ENCODE measurements around the gene AATK.

Gene AATK

DNA sequence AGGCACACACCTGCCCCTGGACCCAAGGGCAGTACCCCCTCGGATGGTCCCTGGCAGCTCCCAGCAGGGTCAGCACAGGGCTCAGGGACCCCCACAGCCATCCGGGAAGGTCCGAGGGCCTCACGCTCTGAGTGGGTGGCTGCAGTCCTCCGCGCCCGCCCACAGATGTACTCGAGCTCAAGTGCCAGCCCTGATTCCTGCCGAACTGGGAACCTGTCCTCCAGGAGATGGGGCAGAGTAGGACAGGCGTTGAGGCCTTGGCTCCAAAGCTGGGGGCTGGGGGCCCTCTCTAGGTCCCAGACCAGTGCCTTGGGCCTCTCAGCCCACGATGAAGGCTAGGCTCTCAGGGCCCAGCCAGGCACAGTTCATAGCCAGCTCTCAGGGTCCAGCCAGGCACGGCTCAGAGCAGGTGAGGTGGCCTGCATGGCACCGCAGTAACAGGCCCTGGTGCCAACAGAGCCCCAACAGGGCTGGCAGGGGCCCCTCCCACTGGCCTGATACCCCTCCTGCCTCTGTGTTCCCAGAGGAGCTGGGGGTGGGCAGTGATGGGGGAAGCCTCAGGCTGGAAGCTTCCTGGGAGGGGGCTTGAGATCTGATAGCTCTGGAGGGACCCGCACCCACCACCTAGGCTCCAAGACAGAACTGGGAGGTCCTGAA is 36.2 kb downstream of the AATK start:
- TF ChIP-seq, protein P1, sequence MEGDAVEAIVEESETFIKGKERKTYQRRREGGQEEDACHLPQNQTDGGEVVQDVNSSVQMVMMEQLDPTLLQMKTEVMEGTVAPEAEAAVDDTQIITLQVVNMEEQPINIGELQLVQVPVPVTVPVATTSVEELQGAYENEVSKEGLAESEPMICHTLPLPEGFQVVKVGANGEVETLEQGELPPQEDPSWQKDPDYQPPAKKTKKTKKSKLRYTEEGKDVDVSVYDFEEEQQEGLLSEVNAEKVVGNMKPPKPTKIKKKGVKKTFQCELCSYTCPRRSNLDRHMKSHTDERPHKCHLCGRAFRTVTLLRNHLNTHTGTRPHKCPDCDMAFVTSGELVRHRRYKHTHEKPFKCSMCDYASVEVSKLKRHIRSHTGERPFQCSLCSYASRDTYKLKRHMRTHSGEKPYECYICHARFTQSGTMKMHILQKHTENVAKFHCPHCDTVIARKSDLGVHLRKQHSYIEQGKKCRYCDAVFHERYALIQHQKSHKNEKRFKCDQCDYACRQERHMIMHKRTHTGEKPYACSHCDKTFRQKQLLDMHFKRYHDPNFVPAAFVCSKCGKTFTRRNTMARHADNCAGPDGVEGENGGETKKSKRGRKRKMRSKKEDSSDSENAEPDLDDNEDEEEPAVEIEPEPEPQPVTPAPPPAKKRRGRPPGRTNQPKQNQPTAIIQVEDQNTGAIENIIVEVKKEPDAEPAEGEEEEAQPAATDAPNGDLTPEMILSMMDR (IDR thresholded peaks at IDR 0.05; ENCODE audit: insufficient read depth, low read depth, low read length, missing control alignments) = no peak
- H3K4me3 ChIP-seq (ENCODE audit: low read length) = no peak overlapping the region
- DNase-seq (ENCODE audit: low read depth) = no peak

DNA sequence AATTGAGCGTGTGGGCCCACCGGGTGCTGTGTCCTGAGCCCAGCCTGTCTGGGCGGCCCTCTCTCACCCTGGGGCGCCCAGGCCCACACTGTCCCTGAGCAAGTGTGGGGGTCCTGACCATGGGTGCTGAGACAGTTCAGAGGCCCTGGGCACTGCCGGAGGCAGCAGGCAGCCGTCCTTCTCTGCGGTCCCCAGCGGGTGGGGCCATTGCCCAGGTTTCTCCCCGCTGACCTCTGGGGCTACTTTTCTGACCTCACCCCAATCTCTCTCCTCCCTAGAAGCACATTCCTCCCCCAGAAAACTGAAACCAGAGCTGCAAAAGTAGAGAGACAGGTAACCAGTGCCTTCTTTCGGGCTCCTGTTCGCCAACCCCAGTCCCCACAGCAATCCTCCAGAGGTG is 36.7 kb downstream of the AATK start:
- TF ChIP-seq, protein P1 (IDR thresholded peaks at IDR 0.05; ENCODE audit: insufficient read depth, low read depth, low read length, missing control alignments) = no peak
- no peak overlapping the region for H3K4me3 ChIP-seq (ENCODE audit: low read length)
- no peak for DNase-seq (ENCODE audit: low read depth)

DNA sequence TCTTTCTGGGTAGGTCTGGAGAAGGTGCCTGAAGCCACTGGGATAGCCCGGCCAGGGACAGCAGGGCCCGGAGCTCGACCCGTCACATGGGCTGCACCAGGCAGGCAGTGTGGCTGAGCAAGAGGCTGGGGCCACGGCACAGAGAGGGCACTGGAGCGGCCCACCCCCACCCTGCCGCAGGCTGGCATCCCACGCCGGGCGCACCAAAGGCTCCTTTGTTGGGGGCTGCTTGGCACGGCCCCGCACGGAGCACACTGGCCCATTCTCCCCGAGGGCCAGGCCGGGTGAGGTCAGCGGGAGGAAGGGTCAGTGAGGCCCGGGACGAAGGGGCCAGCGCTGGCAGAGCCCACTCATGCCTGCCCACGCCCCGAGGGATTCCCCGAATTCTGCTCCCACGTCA is 37.2 kb downstream of the AATK start:
- H3K4me3 ChIP-seq (ENCODE audit: low read length) = no peak overlapping the region
- TF ChIP-seq, protein P1 (IDR thresholded peaks at IDR 0.05; ENCODE audit: insufficient read depth, low read depth, low read length, missing control alignments) = no peak
- DNase-seq (ENCODE audit: low read depth) = no peak

DNA sequence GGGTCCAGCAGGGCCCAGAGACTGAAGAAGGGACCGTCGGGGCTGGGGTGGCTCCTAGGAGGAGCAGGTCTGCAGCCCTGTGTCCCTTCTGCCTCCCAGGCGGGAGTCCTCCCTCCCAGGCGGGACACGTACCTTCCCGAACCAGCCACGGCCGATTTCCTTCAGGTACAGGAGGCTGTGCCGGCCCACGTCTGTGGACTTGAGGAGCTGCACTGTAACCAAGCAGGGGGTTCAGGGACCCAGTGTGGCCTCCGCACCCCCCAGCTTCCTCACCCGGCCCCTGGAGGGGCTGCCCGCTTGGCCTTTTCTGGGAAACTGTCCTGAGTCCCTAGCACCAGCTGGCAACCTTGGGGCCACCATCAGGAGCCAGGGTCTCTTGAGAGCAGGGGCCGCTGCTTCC is 37.7 kb downstream of the AATK start:
- TF ChIP-seq, protein P1 (IDR thresholded peaks at IDR 0.05; ENCODE audit: insufficient read depth, low read depth, low read length, missing control alignments) = no peak
- H3K4me3 ChIP-seq (ENCODE audit: low read length) = no peak overlapping the region

DNA sequence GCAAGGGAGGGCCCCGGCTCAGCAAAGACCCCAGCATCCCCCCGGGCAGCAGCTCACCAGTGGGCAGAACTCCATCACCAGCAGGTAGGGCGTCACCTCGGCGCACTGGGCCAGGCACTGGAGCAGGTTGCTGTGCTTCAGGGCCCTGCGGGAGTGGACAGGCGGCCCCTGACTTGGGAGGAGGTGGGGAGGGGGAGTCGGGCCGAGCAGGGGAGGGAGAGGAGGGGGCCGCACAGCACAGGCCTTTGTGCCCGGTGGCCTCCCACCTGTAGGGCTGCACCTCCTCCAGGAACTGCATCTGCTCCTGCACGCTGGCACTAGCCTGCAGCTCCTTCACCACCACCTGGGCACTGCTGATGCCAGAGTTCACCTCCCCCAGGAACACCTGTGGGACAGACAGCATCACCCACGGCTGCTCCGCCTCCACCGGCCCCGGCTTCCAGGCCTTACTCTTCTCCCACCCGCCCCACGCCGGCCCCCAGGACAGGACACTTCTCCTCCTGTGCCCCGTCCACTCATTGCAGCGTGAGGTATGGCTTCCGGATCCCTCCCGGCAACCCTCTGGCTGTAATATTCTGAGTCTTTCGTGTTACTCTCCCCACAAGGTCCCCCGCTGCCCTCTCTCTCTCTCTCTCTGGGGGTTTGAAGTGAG is 38.4 kb downstream of the AATK start:
- no peak for DNase-seq (ENCODE audit: low read depth)
- H3K4me3 ChIP-seq (ENCODE audit: low read length) = no peak overlapping the region

More for the DNA sequence above, 37.7 kb downstream of the AATK start:
- no peak for DNase-seq (ENCODE audit: low read depth)

DNA sequence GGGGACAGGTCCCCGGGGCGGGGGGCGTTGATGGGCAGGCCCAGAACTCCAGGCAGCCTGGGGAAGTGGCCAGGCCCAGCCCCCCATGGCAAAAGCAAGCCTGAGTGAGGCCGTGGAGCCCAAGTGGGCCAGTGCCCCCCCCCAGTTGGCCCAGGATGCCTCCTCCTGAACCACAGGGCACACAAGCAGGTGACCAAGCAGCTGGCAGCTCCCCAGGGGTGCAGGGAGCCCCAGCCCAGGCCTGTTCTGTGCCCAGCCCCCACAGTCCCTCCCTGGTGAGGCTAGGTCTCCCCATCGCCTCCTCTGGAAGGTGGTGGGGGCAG is 38.9 kb downstream of the AATK start:
- no peak overlapping the region for H3K4me3 ChIP-seq (ENCODE audit: low read length)
- TF ChIP-seq, protein P1 (IDR thresholded peaks at IDR 0.05; ENCODE audit: insufficient read depth, low read depth, low read length, missing control alignments) = no peak

More for the DNA sequence above, 38.4 kb downstream of the AATK start:
- TF ChIP-seq, protein P1 (IDR thresholded peaks at IDR 0.05; ENCODE audit: insufficient read depth, low read depth, low read length, missing control alignments) = no peak

More for the DNA sequence above, 38.9 kb downstream of the AATK start:
- no peak for DNase-seq (ENCODE audit: low read depth)
